Measurements from ENCODE around the gene ARL14.

Gene ARL14

DNA sequence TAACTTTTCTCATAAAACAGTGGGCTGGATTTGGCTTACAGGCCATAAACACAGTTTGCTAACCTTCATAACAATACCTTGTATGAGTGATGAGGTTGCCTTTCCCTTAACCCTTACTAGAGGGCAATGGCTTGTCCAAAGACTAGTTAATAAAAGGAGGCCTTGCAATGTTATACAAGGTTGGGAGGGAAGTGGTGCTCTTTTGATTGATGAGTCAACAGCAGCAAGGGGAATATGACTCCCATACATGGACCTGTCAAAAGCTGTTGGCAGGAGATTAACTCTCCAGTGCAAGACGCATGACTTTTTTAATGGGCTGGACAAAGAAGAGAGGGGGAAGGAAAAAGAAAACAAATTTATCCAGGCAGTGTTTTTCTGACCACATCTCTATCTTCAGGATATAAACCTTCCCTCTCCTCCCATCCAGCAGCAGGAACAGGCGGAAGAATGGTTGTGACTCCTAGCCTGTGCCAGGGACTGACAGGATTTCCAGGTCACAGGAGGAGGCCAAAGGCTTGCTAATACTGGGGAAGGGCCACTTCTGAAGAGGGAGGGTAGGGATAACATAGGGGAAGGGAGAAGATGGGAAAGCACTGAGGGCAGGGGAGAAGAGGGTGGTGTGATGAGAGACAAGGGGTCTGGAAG is 35.2 kb upstream of the ARL14 start:
- TF ChIP-seq, protein P1, sequence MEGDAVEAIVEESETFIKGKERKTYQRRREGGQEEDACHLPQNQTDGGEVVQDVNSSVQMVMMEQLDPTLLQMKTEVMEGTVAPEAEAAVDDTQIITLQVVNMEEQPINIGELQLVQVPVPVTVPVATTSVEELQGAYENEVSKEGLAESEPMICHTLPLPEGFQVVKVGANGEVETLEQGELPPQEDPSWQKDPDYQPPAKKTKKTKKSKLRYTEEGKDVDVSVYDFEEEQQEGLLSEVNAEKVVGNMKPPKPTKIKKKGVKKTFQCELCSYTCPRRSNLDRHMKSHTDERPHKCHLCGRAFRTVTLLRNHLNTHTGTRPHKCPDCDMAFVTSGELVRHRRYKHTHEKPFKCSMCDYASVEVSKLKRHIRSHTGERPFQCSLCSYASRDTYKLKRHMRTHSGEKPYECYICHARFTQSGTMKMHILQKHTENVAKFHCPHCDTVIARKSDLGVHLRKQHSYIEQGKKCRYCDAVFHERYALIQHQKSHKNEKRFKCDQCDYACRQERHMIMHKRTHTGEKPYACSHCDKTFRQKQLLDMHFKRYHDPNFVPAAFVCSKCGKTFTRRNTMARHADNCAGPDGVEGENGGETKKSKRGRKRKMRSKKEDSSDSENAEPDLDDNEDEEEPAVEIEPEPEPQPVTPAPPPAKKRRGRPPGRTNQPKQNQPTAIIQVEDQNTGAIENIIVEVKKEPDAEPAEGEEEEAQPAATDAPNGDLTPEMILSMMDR (IDR thresholded peaks at IDR 0.05; ENCODE audit: borderline replicate concordance, extremely low read depth, low read length, poor library complexity, severe bottlenecking): no peak
- no peak for TF ChIP-seq EZH2 (IDR thresholded peaks at IDR 0.05; ENCODE audit: borderline replicate concordance, low read depth, low read length, severe bottlenecking)

GRCh38 chr3:160643994-160644393 is 33.0 kb upstream of the ARL14 start:
- TF ChIP-seq, protein P1 (IDR thresholded peaks at IDR 0.05; ENCODE audit: borderline replicate concordance, extremely low read depth, low read length, poor library complexity, severe bottlenecking): no peak
- TF ChIP-seq EZH2 (IDR thresholded peaks at IDR 0.05; ENCODE audit: borderline replicate concordance, low read depth, low read length, severe bottlenecking): no peak
- DNase-seq: no peak
- no peaks in the 10 kb centered on the region for H4K20me1 ChIP-seq (ENCODE audit: insufficient read depth, low read length)
- no peak for ATAC-seq (ENCODE audit: insufficient read depth, low read depth)
- H3K27ac ChIP-seq (ENCODE audit: low read length): no peak overlapping the region
- no peaks in the 10 kb centered on the region for H3K36me3 ChIP-seq (ENCODE audit: insufficient read depth, low read length)
- no peaks in the 10 kb centered on the region for H3K4me1 ChIP-seq (ENCODE audit: insufficient read depth, low read length)
- H3K9me3 ChIP-seq (ENCODE audit: insufficient read depth, low read length, severe bottlenecking): no peaks in the 10 kb centered on the region
- H3K79me2 ChIP-seq (ENCODE audit: insufficient read depth, low read length): no peaks in the 10 kb centered on the region
- no peak overlapping the region for H3K4me2 ChIP-seq (ENCODE audit: insufficient read depth, low read length)
- H3K9ac ChIP-seq (ENCODE audit: low read depth, low read length): no peak overlapping the region
- H2AFZ ChIP-seq (ENCODE audit: low read depth, low read length): no peak overlapping the region
- no peaks in the 10 kb centered on the region for H3K27me3 ChIP-seq (ENCODE audit: insufficient read depth, low read length, poor library complexity)
- H3K4me3 ChIP-seq (ENCODE audit: low read depth in 1 of 2, low read length in 2 of 2): no peak overlapping the region

More for the DNA sequence above, 35.2 kb upstream of the ARL14 start:
- Histone ChIP-seq H3K36me3 (ENCODE audit: insufficient read depth, low read length) (no peaks in the 10 kb centered on the region), H3K4me1 (ENCODE audit: insufficient read depth, low read length) (no peaks in the 10 kb centered on the region), H2AFZ (ENCODE audit: low read depth, low read length) (no peak overlapping the region), H3K79me2 (ENCODE audit: insufficient read depth, low read length) (no peaks in the 10 kb centered on the region), H3K27ac (ENCODE audit: low read length) (no peak overlapping the region), H3K9ac (ENCODE audit: low read depth, low read length) (no peak overlapping the region), H3K27me3 (ENCODE audit: insufficient read depth, low read length, poor library complexity) (no peaks in the 10 kb centered on the region), H3K9me3 (ENCODE audit: insufficient read depth, low read length, severe bottlenecking) (no peaks in the 10 kb centered on the region), H3K4me3 (ENCODE audit: low read depth in 1 of 2, low read length in 2 of 2) (no peak overlapping the region), H4K20me1 (ENCODE audit: insufficient read depth, low read length) (no peaks in the 10 kb centered on the region), H3K4me2 (ENCODE audit: insufficient read depth, low read length) (no peak overlapping the region)
- ATAC-seq (ENCODE audit: insufficient read depth, low read depth) (no peak), DNase-seq (no peak)

GRCh38 chr3:160644491-160644890 is 32.5 kb upstream of the ARL14 start:
- no peak overlapping the region for H3K4me2 ChIP-seq (ENCODE audit: insufficient read depth, low read length)
- H3K36me3 ChIP-seq (ENCODE audit: insufficient read depth, low read length): no peaks in the 10 kb centered on the region
- H3K4me3 ChIP-seq (ENCODE audit: low read depth in 1 of 2, low read length in 2 of 2): no peak overlapping the region
- no peak for DNase-seq
- no peaks in the 10 kb centered on the region for H3K79me2 ChIP-seq (ENCODE audit: insufficient read depth, low read length)
- H3K4me1 ChIP-seq (ENCODE audit: insufficient read depth, low read length): no peaks in the 10 kb centered on the region
- H4K20me1 ChIP-seq (ENCODE audit: insufficient read depth, low read length): no peaks in the 10 kb centered on the region
- no peak overlapping the region for H2AFZ ChIP-seq (ENCODE audit: low read depth, low read length)
- no peak for TF ChIP-seq EZH2 (IDR thresholded peaks at IDR 0.05; ENCODE audit: borderline replicate concordance, low read depth, low read length, severe bottlenecking)
- TF ChIP-seq, protein P1 (IDR thresholded peaks at IDR 0.05; ENCODE audit: borderline replicate concordance, extremely low read depth, low read length, poor library complexity, severe bottlenecking): no peak
- no peak for ATAC-seq (ENCODE audit: insufficient read depth, low read depth)
- no peaks in the 10 kb centered on the region for H3K27me3 ChIP-seq (ENCODE audit: insufficient read depth, low read length, poor library complexity)
- H3K9me3 ChIP-seq (ENCODE audit: insufficient read depth, low read length, severe bottlenecking): no peaks in the 10 kb centered on the region
- H3K27ac ChIP-seq (ENCODE audit: low read length): no peak overlapping the region
- H3K9ac ChIP-seq (ENCODE audit: low read depth, low read length): no peak overlapping the region
